ENCODE measurements around the gene MOB2.

Gene MOB2

DNA sequence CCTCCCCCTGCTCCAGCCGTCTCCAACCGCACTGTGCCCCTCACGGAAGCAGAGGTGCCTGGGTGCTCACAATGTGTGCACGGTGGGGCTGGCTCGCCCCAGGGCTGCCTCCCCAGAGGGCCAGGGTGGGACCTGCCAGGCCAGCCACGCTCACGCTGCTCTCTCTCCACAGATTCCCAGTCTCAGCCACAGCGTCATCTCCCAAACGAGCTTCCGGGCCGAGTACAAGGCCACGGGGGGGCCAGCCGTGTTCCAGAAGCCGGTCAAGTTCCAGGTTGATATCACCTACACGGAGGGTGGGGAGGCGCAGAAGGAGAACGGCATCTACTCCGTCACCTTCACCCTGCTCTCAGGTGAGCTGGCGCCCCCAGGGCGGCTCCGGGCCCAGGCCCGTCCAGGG, 30.4 kb downstream of the MOB2 start:
- no peak for TF ChIP-seq EZH2 (IDR thresholded peaks at IDR 0.05; ENCODE audit: borderline replicate concordance, low read depth, low read length, severe bottlenecking)
- TF ChIP-seq, protein P1, sequence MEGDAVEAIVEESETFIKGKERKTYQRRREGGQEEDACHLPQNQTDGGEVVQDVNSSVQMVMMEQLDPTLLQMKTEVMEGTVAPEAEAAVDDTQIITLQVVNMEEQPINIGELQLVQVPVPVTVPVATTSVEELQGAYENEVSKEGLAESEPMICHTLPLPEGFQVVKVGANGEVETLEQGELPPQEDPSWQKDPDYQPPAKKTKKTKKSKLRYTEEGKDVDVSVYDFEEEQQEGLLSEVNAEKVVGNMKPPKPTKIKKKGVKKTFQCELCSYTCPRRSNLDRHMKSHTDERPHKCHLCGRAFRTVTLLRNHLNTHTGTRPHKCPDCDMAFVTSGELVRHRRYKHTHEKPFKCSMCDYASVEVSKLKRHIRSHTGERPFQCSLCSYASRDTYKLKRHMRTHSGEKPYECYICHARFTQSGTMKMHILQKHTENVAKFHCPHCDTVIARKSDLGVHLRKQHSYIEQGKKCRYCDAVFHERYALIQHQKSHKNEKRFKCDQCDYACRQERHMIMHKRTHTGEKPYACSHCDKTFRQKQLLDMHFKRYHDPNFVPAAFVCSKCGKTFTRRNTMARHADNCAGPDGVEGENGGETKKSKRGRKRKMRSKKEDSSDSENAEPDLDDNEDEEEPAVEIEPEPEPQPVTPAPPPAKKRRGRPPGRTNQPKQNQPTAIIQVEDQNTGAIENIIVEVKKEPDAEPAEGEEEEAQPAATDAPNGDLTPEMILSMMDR (IDR thresholded peaks at IDR 0.05; ENCODE audit: borderline replicate concordance, extremely low read depth, low read length, poor library complexity, severe bottlenecking), result no peak
- H3K4me3 ChIP-seq (ENCODE audit: low read depth in 1 of 2, low read length in 2 of 2), result no peak overlapping the region
- no peak overlapping the region for H3K9ac ChIP-seq (ENCODE audit: low read depth, low read length)
- peaks cover 35% of the 10 kb centered on the region for H4K20me1 ChIP-seq (ENCODE audit: insufficient read depth, low read length)
- no peaks in the 10 kb centered on the region for H3K36me3 ChIP-seq (ENCODE audit: insufficient read depth, low read length)
- no peaks in the 10 kb centered on the region for H3K9me3 ChIP-seq (ENCODE audit: insufficient read depth, low read length, severe bottlenecking)
- H3K27ac ChIP-seq (ENCODE audit: low read length), result no peak overlapping the region
- H3K79me2 ChIP-seq (ENCODE audit: insufficient read depth, low read length), result no peaks in the 10 kb centered on the region
- DNase-seq (no peak), ATAC-seq (ENCODE audit: insufficient read depth, low read depth) (no peak)
- no peak overlapping the region for H3K4me2 ChIP-seq (ENCODE audit: insufficient read depth, low read length)
- no peak overlapping the region for H2AFZ ChIP-seq (ENCODE audit: low read depth, low read length)
- no peaks in the 10 kb centered on the region for H3K4me1 ChIP-seq (ENCODE audit: insufficient read depth, low read length)
- no peaks in the 10 kb centered on the region for H3K27me3 ChIP-seq (ENCODE audit: insufficient read depth, low read length, poor library complexity)

DNA sequence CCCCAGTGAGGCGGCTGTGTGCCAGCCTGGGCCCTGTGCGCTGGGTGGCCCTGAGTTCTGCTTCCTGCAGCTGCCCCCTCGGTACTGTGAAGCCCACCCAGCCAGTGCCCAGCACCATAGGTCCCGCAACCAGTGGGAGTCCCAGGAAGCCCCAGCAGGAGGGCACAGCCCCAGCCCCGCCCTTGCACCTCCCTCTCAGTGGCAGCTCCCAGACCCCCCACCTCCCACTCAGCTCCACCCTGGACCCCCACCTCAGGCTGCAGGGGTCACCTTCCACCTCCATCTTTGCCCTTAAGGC, 30.9 kb downstream of the MOB2 start:
- Histone ChIP-seq H3K9ac (ENCODE audit: low read depth, low read length) (no peak overlapping the region), H3K4me1 (ENCODE audit: insufficient read depth, low read length) (no peaks in the 10 kb centered on the region), H3K27ac (ENCODE audit: low read length) (no peak overlapping the region), H4K20me1 (ENCODE audit: insufficient read depth, low read length) (peaks cover 37% of the 10 kb centered on the region), H3K4me2 (ENCODE audit: insufficient read depth, low read length) (no peak overlapping the region), H3K4me3 (ENCODE audit: low read depth in 1 of 2, low read length in 2 of 2) (no peak overlapping the region), H3K27me3 (ENCODE audit: insufficient read depth, low read length, poor library complexity) (no peaks in the 10 kb centered on the region), H3K79me2 (ENCODE audit: insufficient read depth, low read length) (no peaks in the 10 kb centered on the region), H3K36me3 (ENCODE audit: insufficient read depth, low read length) (no peaks in the 10 kb centered on the region), H3K9me3 (ENCODE audit: insufficient read depth, low read length, severe bottlenecking) (no peaks in the 10 kb centered on the region), H2AFZ (ENCODE audit: low read depth, low read length) (no peak overlapping the region)
- no peak for TF ChIP-seq EZH2 (IDR thresholded peaks at IDR 0.05; ENCODE audit: borderline replicate concordance, low read depth, low read length, severe bottlenecking)
- TF ChIP-seq, protein P1 (IDR thresholded peaks at IDR 0.05; ENCODE audit: borderline replicate concordance, extremely low read depth, low read length, poor library complexity, severe bottlenecking), result no peak
- ATAC-seq (ENCODE audit: insufficient read depth, low read depth), result no peak
- no peak for DNase-seq

DNA sequence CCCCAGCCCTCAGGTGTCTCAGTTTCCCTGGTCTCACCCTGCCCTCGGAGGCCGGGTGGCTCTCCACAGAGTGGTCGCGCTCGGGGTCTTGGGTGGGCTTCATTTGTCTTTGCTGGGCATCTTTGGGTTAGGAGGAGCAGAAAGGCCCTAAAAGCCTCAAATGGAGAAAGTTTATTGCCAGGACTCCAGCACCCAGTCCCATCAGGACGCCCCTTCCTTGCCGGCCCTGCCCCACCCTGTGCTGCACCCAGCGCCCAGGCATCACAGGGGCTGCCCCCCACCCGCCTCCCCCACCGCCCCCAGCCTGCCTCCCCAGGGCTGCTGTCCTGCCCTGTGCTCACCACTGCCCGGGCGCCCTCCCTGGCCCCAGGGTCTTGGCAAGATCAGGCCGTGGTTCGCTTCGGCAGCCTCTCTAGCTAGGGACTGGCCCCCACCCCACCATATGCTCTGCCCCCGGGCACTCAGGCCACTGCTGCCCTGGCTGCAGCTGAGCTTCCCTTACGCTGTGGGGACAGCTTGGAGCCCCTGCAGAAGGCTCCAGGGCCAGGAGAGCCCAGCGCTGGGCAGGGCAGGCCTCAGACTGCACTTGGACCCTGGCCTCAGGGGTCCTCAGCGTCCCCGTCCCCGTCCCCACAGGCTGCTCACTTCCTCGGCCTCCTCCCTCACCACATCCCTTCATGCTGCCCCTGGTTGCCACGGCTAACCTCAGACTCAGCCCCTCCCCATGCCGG, 31.4 kb downstream of the MOB2 start:
- Histone ChIP-seq H3K36me3 (ENCODE audit: insufficient read depth, low read length) (no peaks in the 10 kb centered on the region), H3K4me3 (ENCODE audit: low read depth in 1 of 2, low read length in 2 of 2) (no peak overlapping the region), H3K27ac (ENCODE audit: low read length) (no peak overlapping the region), H3K9ac (ENCODE audit: low read depth, low read length) (no peak overlapping the region), H3K4me2 (ENCODE audit: insufficient read depth, low read length) (no peak overlapping the region), H3K9me3 (ENCODE audit: insufficient read depth, low read length, severe bottlenecking) (no peaks in the 10 kb centered on the region), H3K4me1 (ENCODE audit: insufficient read depth, low read length) (no peaks in the 10 kb centered on the region), H3K27me3 (ENCODE audit: insufficient read depth, low read length, poor library complexity) (no peaks in the 10 kb centered on the region), H4K20me1 (ENCODE audit: insufficient read depth, low read length) (peaks cover 40% of the 10 kb centered on the region), H2AFZ (ENCODE audit: low read depth, low read length) (no peak overlapping the region), H3K79me2 (ENCODE audit: insufficient read depth, low read length) (no peaks in the 10 kb centered on the region)
- TF ChIP-seq, protein P1 (IDR thresholded peaks at IDR 0.05; ENCODE audit: borderline replicate concordance, extremely low read depth, low read length, poor library complexity, severe bottlenecking), result no peak
- TF ChIP-seq EZH2 (IDR thresholded peaks at IDR 0.05; ENCODE audit: borderline replicate concordance, low read depth, low read length, severe bottlenecking), result no peak
- no peak for ATAC-seq (ENCODE audit: insufficient read depth, low read depth)
- DNase-seq, result no peak

Measured in DND-41 (cell line).